PC-3 (cell line): ENCODE results near the gene TMEM59. TPM values are rescaled to one million over a fixed set of nuclear protein-coding genes. Genes with fewer than 3 reads are reported as not detected.

Source experiments
- ATAC-seq: fragments of 200-7000 bp; cut with Tn5 transposase; 2 replicates; pipeline ENCODE4 v1.9.1; 2020; ENCODE audit warnings: mild to moderate bottlenecking, moderate library complexity
- BruUV-seq: library from RNA; stranded (reverse); fragments of 400-500 nt; replicated peaks from 2 replicates; lab custom pipeline; 2021; lab: Mats Ljungman, UMichigan
- CTCF ChIA-PET: fragments of 300-600 bp; sonication (Branson Sonifier 250); formaldehyde crosslinking; loops from one replicate; lab custom pipeline; 2022; ENCODE audit warnings: antibody characterized with exemption; lab: Charles Lee
- POLR2A ChIA-PET: fragments of 300-600 bp; sonication (Branson Sonifier 250); formaldehyde crosslinking; loops from one replicate; lab custom pipeline; 2022; ENCODE audit warnings: antibody characterized with exemption; ENCODE audit not compliant: unreplicated experiment; lab: Charles Lee
- DNase-seq: peaks from one replicate; pipeline ENCODE4 v3.0.0-alpha.2; 2015
- H2AFZ ChIP-seq: fragments of 300-600 bp; sonication (generic); 2 replicates; pipeline ENCODE4 v1.6.0; 2016; ENCODE audit warnings: antibody characterized with exemption, low read length
- H3F3A ChIP-seq: fragments of 300-600 bp; sonication (generic); one replicate; pipeline ENCODE4 v1.6.0; 2017; ENCODE audit warnings: antibody characterized with exemption, low read length, control low read depth, mild to moderate bottlenecking; ENCODE audit not compliant: unreplicated experiment
- H3K27ac ChIP-seq: fragments of 300-600 bp; sonication (generic); 2 replicates; pipeline ENCODE4 v1.5.1; 2016; ENCODE audit warnings: mild to moderate bottlenecking, low read length
- H3K27me3 ChIP-seq: fragments of 300-600 bp; sonication (generic); 2 replicates; pipeline ENCODE4 v1.6.1; 2016; ENCODE audit warnings: low read length, mixed read lengths
- H3K36me3 ChIP-seq: fragments of 300-600 bp; sonication (generic); 2 replicates; pipeline ENCODE4 v1.6.1; 2016; ENCODE audit warnings: low read depth, mixed run types, low read length, mixed read lengths
- H3K4me1 ChIP-seq: fragments of 300-600 bp; sonication (generic); 2 replicates; pipeline ENCODE4 v1.5.1; 2016; ENCODE audit warnings: low read length; ENCODE audit not compliant: insufficient read depth
- H3K4me2 ChIP-seq: fragments of 300-600 bp; sonication (generic); 2 replicates; pipeline ENCODE4 v1.6.0; 2016; ENCODE audit warnings: low read length
- H3K4me3 ChIP-seq: fragments of 300-600 bp; sonication (generic); 2 replicates; pipeline ENCODE4 v1.5.1; 2016; ENCODE audit warnings: mild to moderate bottlenecking, low read length, mixed read lengths
- H3K79me2 ChIP-seq: fragments of 300-600 bp; sonication (generic); 2 replicates; pipeline ENCODE4 v1.6.1; 2017; ENCODE audit warnings: low read length, mixed read lengths
- H3K9ac ChIP-seq: fragments of 300-600 bp; sonication (generic); 2 replicates; pipeline ENCODE4 v1.6.0; 2016; ENCODE audit warnings: mild to moderate bottlenecking, low read length
- H3K9me2 ChIP-seq: fragments of 300-600 bp; sonication (generic); replicated peaks from 2 replicates; pipeline ENCODE4 v1.6.1; 2016; ENCODE audit warnings: mixed run types, low read length, mixed read lengths
- H3K9me3 ChIP-seq: fragments of 300-600 bp; sonication (generic); 2 replicates; pipeline ENCODE4 v1.6.1; 2016; ENCODE audit warnings: low read length, mixed read lengths
- H4K20me1 ChIP-seq: fragments of 300-600 bp; sonication (generic); 2 replicates; pipeline ENCODE4 v1.6.1; 2016; ENCODE audit warnings: low read length, mixed read lengths
- EZH2 ChIP-seq: fragments of 300-600 bp; sonication (generic); IDR thresholded peaks from one replicate; pipeline ENCODE4 v1.6.1; 2017; ENCODE audit warnings: antibody characterized with exemption, mild to moderate bottlenecking, low read length; ENCODE audit not compliant: unreplicated experiment
- EZH2phosphoT487 ChIP-seq: fragments of 300-600 bp; sonication (generic); IDR thresholded peaks from 2 replicates; pipeline ENCODE4 v1.6.1; 2018; ENCODE audit warnings: mild to moderate bottlenecking, antibody characterized with exemption, low read length, borderline replicate concordance
- intact Hi-C: fragments of 100-400 bp; cut with micrococcal nuclease; formaldehyde crosslinking; loops from 2 replicates; pipeline ENCODE4 v1.9.0; 2023
- total RNA-seq: library from RNA; depleted of rRNA; stranded (reverse); fragments of >200 nt; gene quantifications from 2 replicates; pipeline ENCODE4 v1.2.3, GENCODE V29; 2014
- TF ChIP-seq, protein P1 (sequence below): fragments of 300-600 bp; sonication (generic); conservative IDR thresholded peaks from 2 replicates; pipeline ENCODE4 v1.5.1; 2017; ENCODE audit warnings: antibody characterized with exemption, low read depth, mild to moderate bottlenecking, low read length

Gene TMEM59
- total RNA-seq, 1 experiment from 2014 or later: 133 TPM

DNA sequence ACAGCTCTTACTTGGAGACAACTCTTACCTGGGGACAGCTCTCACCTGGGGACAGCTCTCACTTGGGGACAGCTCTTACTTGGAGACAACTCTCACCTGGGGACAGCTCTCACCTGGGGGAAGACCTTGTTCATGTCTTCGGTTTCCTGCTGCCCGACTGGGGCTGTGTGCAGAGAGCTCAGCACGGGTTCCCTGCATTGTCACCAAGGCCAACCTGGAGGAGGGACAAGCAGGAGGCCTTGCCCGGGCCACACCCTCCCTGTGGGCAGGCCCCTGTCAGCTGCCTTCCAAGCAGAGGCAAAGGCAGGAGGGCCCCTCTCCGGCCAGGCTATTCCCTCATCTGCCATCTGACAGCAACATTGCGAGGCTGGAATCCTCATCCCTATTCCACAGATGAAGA, 35.0 kb downstream of the TMEM59 start, which contains the start of gene LDLRAD1:
LDLRAD1 (minus strand) TSS at position 208 of the 400 bp plus-strand sequence; CDS start at position 134, 74 bp downstream.
- TF ChIP-seq EZH2phosphoT487 (no peak), EZH2 (no peak)
- H3K4me2 ChIP-seq: no peak within 1 kb of the TSS
- DNase-seq (no peak), ATAC-seq (no peak)
- CTCF ChIA-PET: no interaction called here
- H3K79me2 ChIP-seq: no peaks in the 10 kb centered on the region
- H4K20me1 ChIP-seq: no peaks in the 10 kb centered on the region
- POLR2A ChIA-PET: interaction anchor here (0.5 kb wide), 1 partner anchor 838 kb away, joined by 9 read pairs; no protein-coding TSS in a partner anchor
- no peaks in the 10 kb centered on the region for H3K9me3 ChIP-seq
- no peak within 1 kb of the TSS for H2AFZ ChIP-seq
- no peak within 1 kb of the TSS for H3K4me3 ChIP-seq
- H3K4me1 ChIP-seq: peaks cover 10% of the 10 kb centered on the region
- no peak within 1 kb of the TSS for H3K9ac ChIP-seq
- no peaks in the 10 kb centered on the region for H3K36me3 ChIP-seq
- no peak within 1 kb of the TSS for H3K27ac ChIP-seq
- no peaks in the 10 kb centered on the region for H3K9me2 ChIP-seq
- BruUV-seq: no TSS peak
- H3F3A ChIP-seq: no peaks in the 10 kb centered on the region
- H3K27me3 ChIP-seq: no peaks in the 10 kb centered on the region
- intact Hi-C loops: loop anchor here (2.0 kb wide), 1 partner anchor 35 kb away; the partner anchor contains the start of genes TCEANC2 and TMEM59

DNA sequence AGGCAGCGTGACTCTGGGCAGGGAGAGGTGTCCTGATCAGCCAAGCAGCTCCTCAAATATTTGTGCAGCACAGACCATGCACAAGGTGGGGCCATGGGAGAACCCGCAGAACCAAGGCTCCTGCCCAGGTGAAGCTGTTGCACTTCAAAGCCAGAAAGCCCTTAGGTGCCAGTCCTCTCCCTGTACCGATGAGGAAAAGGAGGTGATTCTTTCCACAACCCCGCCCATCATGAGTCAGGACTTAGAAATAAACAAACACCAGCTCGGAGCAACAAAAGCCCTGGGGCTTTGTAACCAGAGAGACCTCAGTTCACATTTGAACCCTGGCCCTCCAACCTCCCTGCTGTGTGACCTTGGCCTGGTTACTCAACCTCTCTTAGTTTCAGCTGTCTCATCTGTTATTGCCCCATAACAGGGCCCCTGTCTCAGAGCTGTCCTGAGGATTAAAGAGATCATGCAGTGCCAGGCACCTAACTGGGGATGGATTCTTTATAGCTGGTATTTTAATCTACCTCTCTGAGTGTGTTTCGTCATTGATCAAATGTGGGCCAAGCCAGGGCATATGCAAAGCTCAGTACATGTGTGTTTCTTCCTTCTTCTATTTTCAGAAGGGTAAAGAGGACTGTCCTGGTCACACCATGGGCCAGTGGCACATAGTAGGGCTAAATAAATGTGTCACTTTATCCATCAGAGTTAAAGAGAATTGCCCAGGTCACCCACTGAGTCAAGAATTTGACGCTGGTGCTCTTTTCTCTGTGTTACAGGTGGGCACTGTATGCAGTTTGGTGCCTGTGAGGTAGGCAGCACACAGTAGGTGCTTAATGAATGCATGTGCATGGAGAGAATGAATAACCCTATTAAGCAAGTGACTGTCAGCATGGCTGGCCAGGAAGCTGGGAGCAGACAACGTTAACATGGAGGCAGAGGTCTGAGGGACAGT, 36.4 kb downstream of the TMEM59 start:
- Histone ChIP-seq H3K36me3 (no peaks in the 10 kb centered on the region), H2AFZ (no peak overlapping the region), H3K27me3 (no peaks in the 10 kb centered on the region), H3F3A (no peaks in the 10 kb centered on the region), H3K79me2 (no peaks in the 10 kb centered on the region), H3K4me1 (peaks cover 10% of the 10 kb centered on the region), H4K20me1 (no peaks in the 10 kb centered on the region), H3K9me2 (no peaks in the 10 kb centered on the region), H3K9ac (no peak overlapping the region), H3K9me3 (no peaks in the 10 kb centered on the region), H3K4me2 (peak overlapping the region; percentile 47; the same call in 1 of the 2 replicates), H3K4me3 (no peak overlapping the region), H3K27ac (peak overlapping the region; percentile 62)
- TF ChIP-seq, protein P1, sequence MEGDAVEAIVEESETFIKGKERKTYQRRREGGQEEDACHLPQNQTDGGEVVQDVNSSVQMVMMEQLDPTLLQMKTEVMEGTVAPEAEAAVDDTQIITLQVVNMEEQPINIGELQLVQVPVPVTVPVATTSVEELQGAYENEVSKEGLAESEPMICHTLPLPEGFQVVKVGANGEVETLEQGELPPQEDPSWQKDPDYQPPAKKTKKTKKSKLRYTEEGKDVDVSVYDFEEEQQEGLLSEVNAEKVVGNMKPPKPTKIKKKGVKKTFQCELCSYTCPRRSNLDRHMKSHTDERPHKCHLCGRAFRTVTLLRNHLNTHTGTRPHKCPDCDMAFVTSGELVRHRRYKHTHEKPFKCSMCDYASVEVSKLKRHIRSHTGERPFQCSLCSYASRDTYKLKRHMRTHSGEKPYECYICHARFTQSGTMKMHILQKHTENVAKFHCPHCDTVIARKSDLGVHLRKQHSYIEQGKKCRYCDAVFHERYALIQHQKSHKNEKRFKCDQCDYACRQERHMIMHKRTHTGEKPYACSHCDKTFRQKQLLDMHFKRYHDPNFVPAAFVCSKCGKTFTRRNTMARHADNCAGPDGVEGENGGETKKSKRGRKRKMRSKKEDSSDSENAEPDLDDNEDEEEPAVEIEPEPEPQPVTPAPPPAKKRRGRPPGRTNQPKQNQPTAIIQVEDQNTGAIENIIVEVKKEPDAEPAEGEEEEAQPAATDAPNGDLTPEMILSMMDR: no peak
- TF ChIP-seq EZH2phosphoT487 (no peak), EZH2 (no peak)
- ChIA-PET POLR2A (interaction anchor here (0.6 kb wide), 1 partner anchor 835 kb away, joined by 3 read pairs; no protein-coding TSS in a partner anchor), CTCF (interaction anchor here (0.5 kb wide), 1 partner anchor 57 kb away, joined by 5 read pairs; no protein-coding TSS in a partner anchor)
- peak; percentile 89 for ATAC-seq
- intact Hi-C loops: loop anchor here (2.0 kb wide), 1 partner anchor 36 kb away; the partner anchor contains the start of genes TCEANC2 and TMEM59
- DNase-seq: peak; percentile 92
- no TSS peak for BruUV-seq

DNA sequence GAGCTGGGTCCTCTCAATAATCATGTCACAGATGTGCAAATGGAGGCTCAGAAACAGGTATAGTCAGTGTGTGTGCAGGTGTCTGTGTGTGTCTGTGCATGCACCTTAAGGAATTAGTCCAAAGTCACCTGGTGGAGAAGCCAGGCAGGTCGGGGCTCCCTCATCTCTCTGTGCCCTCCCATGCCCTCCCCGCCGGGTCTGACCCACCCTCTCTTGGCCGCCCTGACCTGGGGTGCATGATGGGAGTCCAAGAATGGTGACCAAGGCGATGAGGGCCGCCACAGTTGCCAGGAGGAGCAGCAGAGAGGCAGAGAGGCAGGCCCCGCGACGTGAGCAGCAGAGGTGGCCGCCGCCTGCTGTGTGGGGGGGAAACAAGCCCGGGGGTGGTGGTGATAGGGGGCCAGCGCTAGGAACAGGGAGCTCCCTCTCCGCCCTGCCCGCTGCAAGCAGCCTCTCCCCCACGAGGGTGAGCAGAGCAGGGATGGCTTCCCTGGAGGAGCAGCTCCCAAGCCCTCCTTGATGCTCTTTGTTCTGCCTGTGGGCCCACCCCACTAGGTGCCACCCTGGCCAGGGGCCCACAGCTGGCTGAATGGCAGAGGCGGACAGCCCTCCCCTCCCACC, 38.9 kb downstream of the TMEM59 start:
- Histone ChIP-seq H3K9ac (no peak overlapping the region), H3K4me3 (no peak overlapping the region), H3K9me2 (no peaks in the 10 kb centered on the region), H3K9me3 (no peaks in the 10 kb centered on the region), H3K4me2 (no peak overlapping the region), H4K20me1 (no peaks in the 10 kb centered on the region), H2AFZ (no peak overlapping the region), H3K79me2 (no peaks in the 10 kb centered on the region), H3K27me3 (no peaks in the 10 kb centered on the region), H3F3A (no peaks in the 10 kb centered on the region), H3K27ac (no peak overlapping the region), H3K4me1 (peaks cover 10% of the 10 kb centered on the region), H3K36me3 (no peaks in the 10 kb centered on the region)
- DNase-seq (no peak), ATAC-seq (no peak)
- intact Hi-C loops: no loop called here
- BruUV-seq: no TSS peak
- ChIA-PET CTCF (no interaction called here), POLR2A (no interaction called here)
- TF ChIP-seq EZH2phosphoT487 (no peak), EZH2 (no peak)
- TF ChIP-seq, protein P1: no peak
